Type B pancreatic cell (in vitro differentiated cells): ENCODE results near the gene SRPK2. TPM values are rescaled to one million over a fixed set of nuclear protein-coding genes. Genes with fewer than 3 reads are reported as not detected.

Source experiments
- DNase-seq: peaks from one replicate; pipeline ENCODE4 v3.0.0; 2021; ENCODE audit warnings: mixed read lengths; ENCODE audit not compliant: unreplicated experiment; ENCODE audit errors: extremely low spot score
- H3K27ac Mint-ChIP-seq: 2 replicates; pipeline ENCODE4 v1.8.0; 2021; ENCODE audit warnings: mild to moderate bottlenecking, mixed read lengths
- H3K27me3 Mint-ChIP-seq: 2 replicates; pipeline ENCODE4 v1.8.0; 2021; ENCODE audit warnings: mixed read lengths
- H3K36me3 Mint-ChIP-seq: 2 replicates; pipeline ENCODE4 v1.8.0; 2021; ENCODE audit warnings: mixed read lengths
- H3K4me1 Mint-ChIP-seq: one replicate; pipeline ENCODE4 v1.8.0; 2021; ENCODE audit warnings: mixed read lengths; ENCODE audit not compliant: unreplicated experiment
- H3K4me3 Mint-ChIP-seq: 2 replicates; pipeline ENCODE4 v1.8.0; 2021; ENCODE audit warnings: mild to moderate bottlenecking, mixed read lengths
- H3K9me3 Mint-ChIP-seq: 2 replicates; pipeline ENCODE4 v1.8.0; 2021; ENCODE audit warnings: mixed read lengths
- CTCF ChIP-seq: fragments of 200-600 bp; sonication (generic); conservative IDR thresholded peaks from 2 replicates; pipeline ENCODE4 v1.5.0; 2021; ENCODE audit warnings: antibody characterized with exemption, mild to moderate bottlenecking
- total RNA-seq: library from RNA; stranded (reverse); gene quantifications from 2 replicates; pipeline ENCODE4 v1.2.1, GENCODE V29; 2021; ENCODE audit warnings: low replicate concordance

The SRPK2 gene
- total RNA-seq, 1 donor from 2014 or later, result 36.0 TPM

- H3K4me3 Mint-ChIP-seq, result no peak overlapping the region
- no peak overlapping the region for H3K27ac Mint-ChIP-seq
- TF ChIP-seq CTCF, result no peak
- no peaks in the 10 kb centered on the region for H3K9me3 Mint-ChIP-seq
- H3K27me3 Mint-ChIP-seq, result no peaks in the 10 kb centered on the region
- no peaks in the 10 kb centered on the region for H3K4me1 Mint-ChIP-seq
- DNase-seq, result no peak
- peaks cover 31% of the 10 kb centered on the region for H3K36me3 Mint-ChIP-seq
These were observed 282.2 kb downstream of the SRPK2 start for GRCh38 chr7:105106473-105106872.

- H3K27ac Mint-ChIP-seq, result no peak overlapping the region
These were observed 283.1 kb downstream of the SRPK2 start for GRCh38 chr7:105105579-105105978.

GRCh38 chr7:105102557-105103352, 286.0 kb downstream of the SRPK2 start:
- no peak for DNase-seq
- H3K27ac Mint-ChIP-seq, result peak overlapping the region; percentile 35
- no peaks in the 10 kb centered on the region for H3K9me3 Mint-ChIP-seq
- H3K4me3 Mint-ChIP-seq, result no peak overlapping the region
- peaks cover 24% of the 10 kb centered on the region for H3K36me3 Mint-ChIP-seq
- peaks cover 1% of the 10 kb centered on the region for H3K4me1 Mint-ChIP-seq
- no peak for TF ChIP-seq CTCF
- H3K27me3 Mint-ChIP-seq, result no peaks in the 10 kb centered on the region

More at GRCh38 chr7:105105579-105105978, 283.1 kb downstream of the SRPK2 start:
- Mint-ChIP-seq H3K9me3 (no peaks in the 10 kb centered on the region), H3K4me1 (no peaks in the 10 kb centered on the region), H3K36me3 (peaks cover 28% of the 10 kb centered on the region), H3K4me3 (no peak overlapping the region), H3K27me3 (no peaks in the 10 kb centered on the region)
- TF ChIP-seq CTCF, result no peak
- no peak for DNase-seq

- peaks cover 4% of the 10 kb centered on the region for H3K4me1 Mint-ChIP-seq
- no peak for TF ChIP-seq CTCF
- no peaks in the 10 kb centered on the region for H3K9me3 Mint-ChIP-seq
- no peak overlapping the region for H3K27ac Mint-ChIP-seq
- no peak overlapping the region for H3K4me3 Mint-ChIP-seq
- DNase-seq, result no peak
- peaks cover 27% of the 10 kb centered on the region for H3K36me3 Mint-ChIP-seq
- H3K27me3 Mint-ChIP-seq, result no peaks in the 10 kb centered on the region
These were observed 286.9 kb downstream of the SRPK2 start for GRCh38 chr7:105101864-105102263.

- no peak for TF ChIP-seq CTCF
- peak overlapping the region; percentile 34 for H3K27ac Mint-ChIP-seq
- no peaks in the 10 kb centered on the region for H3K27me3 Mint-ChIP-seq
These were observed 289.7 kb downstream of the SRPK2 start for GRCh38 chr7:105098863-105099515.

More at GRCh38 chr7:105098863-105099515, 289.7 kb downstream of the SRPK2 start:
- H3K9me3 Mint-ChIP-seq, result no peaks in the 10 kb centered on the region
- H3K4me3 Mint-ChIP-seq, result peak overlapping the region; percentile 26
- H3K36me3 Mint-ChIP-seq, result peaks cover 21% of the 10 kb centered on the region
- DNase-seq, result no peak
- H3K4me1 Mint-ChIP-seq, result peaks cover 8% of the 10 kb centered on the region
